ENCODE measurements around the gene PVR.
"Not testable (repeated sequence)": the region's sequence is repeated elsewhere in the genome, so short reads cannot be mapped to it uniquely, and the experiment has no call there.

The PVR gene

GRCh38 chr19:44684396-44684795, 40.7 kb downstream of the PVR start:
- H3K4me3 Mint-ChIP-seq, DNase-seq, CTCF ChIA-PET, H3K9me3 Mint-ChIP-seq, H3K27ac Mint-ChIP-seq, H3K36me3 Mint-ChIP-seq: not testable (repeated sequence)
- peaks cover 29% of the 10 kb centered on the region for H3K27me3 Mint-ChIP-seq
- H3K4me1 Mint-ChIP-seq = peaks cover 11% of the 10 kb centered on the region

- H3K4me1 Mint-ChIP-seq = peaks cover 19% of the 10 kb centered on the region
- DNase-seq = no peak
- peaks cover 35% of the 10 kb centered on the region for H3K27me3 Mint-ChIP-seq
- no peaks in the 10 kb centered on the region for H3K36me3 Mint-ChIP-seq
- no peak overlapping the region for H3K27ac Mint-ChIP-seq
- CTCF ChIA-PET = interaction anchor here (1.0 to 1.2 kb wide), 2 partner anchors 31 to 86 kb away, joined by 3 read pairs; no protein-coding TSS in a partner anchor
- no peaks in the 10 kb centered on the region for H3K9me3 Mint-ChIP-seq
- no peak overlapping the region for H3K4me3 Mint-ChIP-seq
Measured at GRCh38 chr19:44684892-44685863, 41.5 kb downstream of the PVR start.

- peaks cover 35% of the 10 kb centered on the region for H3K27me3 Mint-ChIP-seq
- CTCF ChIA-PET = interaction anchor here (0.6 to 1.2 kb wide), 3 partner anchors 11 to 85 kb away, joined by 3 read pairs; no protein-coding TSS in a partner anchor
- no peak overlapping the region for H3K27ac Mint-ChIP-seq
- peaks cover 19% of the 10 kb centered on the region for H3K4me1 Mint-ChIP-seq
- no peaks in the 10 kb centered on the region for H3K9me3 Mint-ChIP-seq
- no peak overlapping the region for H3K4me3 Mint-ChIP-seq
- H3K36me3 Mint-ChIP-seq = no peaks in the 10 kb centered on the region
- DNase-seq = no peak
Measured at GRCh38 chr19:44685877-44686276, 42.2 kb downstream of the PVR start.

- peaks cover 37% of the 10 kb centered on the region for H3K27me3 Mint-ChIP-seq
- H3K4me3 Mint-ChIP-seq = no peak overlapping the region
- no peak for DNase-seq
- H3K9me3 Mint-ChIP-seq = no peaks in the 10 kb centered on the region
- no peak overlapping the region for H3K27ac Mint-ChIP-seq
- no peaks in the 10 kb centered on the region for H3K36me3 Mint-ChIP-seq
- CTCF ChIA-PET = no interaction called here
- H3K4me1 Mint-ChIP-seq = peaks cover 25% of the 10 kb centered on the region
Measured at GRCh38 chr19:44686896-44687295, 43.2 kb downstream of the PVR start.

- Mint-ChIP-seq H3K4me1 (peaks cover 35% of the 10 kb centered on the region), H3K4me3 (no peak overlapping the region)
Measured at GRCh38 chr19:44687888-44688287, 44.2 kb downstream of the PVR start.

GRCh38 chr19:44689290-44690130, 45.8 kb downstream of the PVR start:
- H3K4me1 Mint-ChIP-seq = peaks cover 40% of the 10 kb centered on the region
- no peaks in the 10 kb centered on the region for H3K36me3 Mint-ChIP-seq
- H3K9me3 Mint-ChIP-seq = no peaks in the 10 kb centered on the region
- peak; percentile 87 for DNase-seq
- CTCF ChIA-PET = interaction anchor here (0.7 to 8.1 kb wide), 19 partner anchors 9 to 155 kb away, joined by 3 to 79 read pairs (median 4); no protein-coding TSS in a partner anchor
- peaks cover 47% of the 10 kb centered on the region for H3K27me3 Mint-ChIP-seq
- H3K27ac Mint-ChIP-seq = no peak overlapping the region
- no peak overlapping the region for H3K4me3 Mint-ChIP-seq

More at GRCh38 chr19:44687888-44688287, 44.2 kb downstream of the PVR start:
- Mint-ChIP-seq H3K36me3 (no peaks in the 10 kb centered on the region), H3K9me3 (no peaks in the 10 kb centered on the region), H3K27me3 (peaks cover 43% of the 10 kb centered on the region), H3K27ac (no peak overlapping the region)
- CTCF ChIA-PET = interaction anchor here (0.8 to 8.1 kb wide), 5 partner anchors 34 to 94 kb away, joined by 3 to 79 read pairs (median 5); no protein-coding TSS in a partner anchor
- no peak for DNase-seq

- no peaks in the 10 kb centered on the region for H3K9me3 Mint-ChIP-seq
- no peak overlapping the region for H3K4me3 Mint-ChIP-seq
- H3K4me1 Mint-ChIP-seq = peaks cover 36% of the 10 kb centered on the region
- H3K27me3 Mint-ChIP-seq = peaks cover 45% of the 10 kb centered on the region
- no peaks in the 10 kb centered on the region for H3K36me3 Mint-ChIP-seq
- DNase-seq = no peak
- H3K27ac Mint-ChIP-seq = no peak overlapping the region
- CTCF ChIA-PET = interaction anchor here (0.8 to 8.1 kb wide), 12 partner anchors 17 to 145 kb away, joined by 3 to 79 read pairs (median 4); no protein-coding TSS in a partner anchor
Measured at GRCh38 chr19:44690131-44690440, 46.4 kb downstream of the PVR start.

GRCh38 chr19:44692379-44692721, 48.6 kb downstream of the PVR start:
- DNase-seq = no peak
- CTCF ChIA-PET = interaction anchor here (5.1 to 8.1 kb wide), 2 partner anchors 30 to 80 kb away, joined by 56 to 79 read pairs; no protein-coding TSS in a partner anchor
- no peaks in the 10 kb centered on the region for H3K9me3 Mint-ChIP-seq
- peak overlapping the region; percentile 77 for H3K27ac Mint-ChIP-seq
- H3K36me3 Mint-ChIP-seq = no peaks in the 10 kb centered on the region
- peak overlapping the region; percentile 32 for H3K4me3 Mint-ChIP-seq
- peaks cover 52% of the 10 kb centered on the region for H3K27me3 Mint-ChIP-seq
- H3K4me1 Mint-ChIP-seq = peaks cover 34% of the 10 kb centered on the region

- peak; percentile 36 for DNase-seq
- Mint-ChIP-seq H3K4me3 (no peak overlapping the region), H3K36me3 (no peaks in the 10 kb centered on the region), H3K4me1 (peaks cover 31% of the 10 kb centered on the region), H3K9me3 (no peaks in the 10 kb centered on the region), H3K27ac (no peak overlapping the region), H3K27me3 (peaks cover 59% of the 10 kb centered on the region)
- CTCF ChIA-PET = interaction anchor here (1.0 to 8.1 kb wide), 3 partner anchors 29 to 123 kb away, joined by 3 to 79 read pairs (median 9); no protein-coding TSS in a partner anchor
Measured at GRCh38 chr19:44694184-44694579, 50.5 kb downstream of the PVR start.

- CTCF ChIA-PET = no interaction called here
- Mint-ChIP-seq H3K4me3 (no peak overlapping the region), H3K9me3 (no peaks in the 10 kb centered on the region), H3K27me3 (peaks cover 46% of the 10 kb centered on the region), H3K27ac (no peak overlapping the region), H3K36me3 (no peaks in the 10 kb centered on the region), H3K4me1 (peaks cover 13% of the 10 kb centered on the region)
- no peak for DNase-seq
Measured at GRCh38 chr19:44696939-44697669, 53.4 kb downstream of the PVR start.

GRCh38 chr19:44697670-44698034, 53.9 kb downstream of the PVR start:
- Mint-ChIP-seq H3K27me3 (peaks cover 42% of the 10 kb centered on the region), H3K9me3 (no peaks in the 10 kb centered on the region), H3K4me1 (peaks cover 8% of the 10 kb centered on the region), H3K4me3 (no peak overlapping the region), H3K36me3 (no peaks in the 10 kb centered on the region), H3K27ac (no peak overlapping the region)
- DNase-seq = no peak
- CTCF ChIA-PET = no interaction called here

GRCh38 chr19:44698492-44699201, 54.9 kb downstream of the PVR start, which contains the start of gene CEACAM16:
CEACAM16 (plus strand) TSS chr19:44699151; CDS start chr19:44701457, 2,306 bp downstream.
- Mint-ChIP-seq H3K36me3 (no peaks in the 10 kb centered on the region), H3K9me3 (no peaks in the 10 kb centered on the region), H3K4me3 (no peak within 1 kb of the TSS), H3K4me1 (peaks cover 4% of the 10 kb centered on the region), H3K27me3 (peaks cover 39% of the 10 kb centered on the region), H3K27ac (peak within 1 kb of the TSS; percentile 28)
- CTCF ChIA-PET = no interaction called here
- DNase-seq = no peak

GRCh38 chr19:44700547-44700946, 56.8 kb downstream of the PVR start:
- no peak for DNase-seq
- Mint-ChIP-seq H3K36me3 (no peaks in the 10 kb centered on the region), H3K27ac (no peak overlapping the region), H3K27me3 (peaks cover 36% of the 10 kb centered on the region), H3K4me1 (no peaks in the 10 kb centered on the region), H3K9me3 (no peaks in the 10 kb centered on the region), H3K4me3 (no peak overlapping the region)
- CTCF ChIA-PET = interaction anchor here (1.1 kb wide), 1 partner anchor 23 kb away, joined by 4 read pairs; no protein-coding TSS in a partner anchor

All from activated naive CD4-positive, alpha-beta T cell treated with anti-CD3 and anti-CD28 coated beads, Interleukin-2, amount 10 ng/mL, durations not matched to agents 7 days and 5 days (primary cell).